HEK293 (cell line): ENCODE data around the gene STAMBP.

Experiments
- CTCF ChIA-PET: fragments of 350-600 bp; formaldehyde crosslinking; extraction: SDS; loops from one replicate; lab custom pipeline; 2021; ENCODE audit warnings: antibody characterized with exemption; lab: Yijun Ruan, JAX
- POLR2A ChIA-PET: fragments of 300-600 bp; formaldehyde crosslinking; extraction: SDS; loops from one replicate; lab custom pipeline; 2020; ENCODE audit warnings: antibody characterized with exemption, inconsistent platforms; lab: Yijun Ruan, JAX
- H3K27ac ChIP-seq: fragments of 200-500 bp; sonication (Bioruptor generic); 2 replicates; pipeline ENCODE4 v1.5.1; 2014; ENCODE audit warnings: low read depth, low read length, control low read depth, inconsistent platforms; ENCODE audit errors: extremely low read depth
- H3K36me3 ChIP-seq, 2 experiments: fragments of 200-500 bp in 1 of 2; sonication (Bioruptor generic) in 1 of 2; 1 replicate in 1 of 2; 2 replicates in 1 of 2; pipeline ENCODE4 v1.5.1; 2014 to 2017; ENCODE audit warnings: inconsistent platforms in 2 of 2, low read length in 2 of 2; ENCODE audit not compliant: control insufficient read depth in 2 of 2, insufficient read depth in 1 of 2
- H3K4me1 ChIP-seq: fragments of 200-500 bp; sonication (Bioruptor generic); 2 replicates; pipeline ENCODE4 v1.5.1; 2014; ENCODE audit warnings: mild to moderate bottlenecking, low read length, inconsistent platforms; ENCODE audit not compliant: control insufficient read depth, insufficient read depth
- H3K4me3 ChIP-seq: 2 replicates; pipeline ENCODE4 v1.5.1; 2011; ENCODE audit warnings: low read depth, mild to moderate bottlenecking, control low read depth, low read length, moderate library complexity
- H3K9me3 ChIP-seq: fragments of 200-500 bp; sonication (Bioruptor generic); 2 replicates; pipeline ENCODE4 v1.5.1; 2014; ENCODE audit warnings: low read depth, low read length, inconsistent platforms; ENCODE audit not compliant: control insufficient read depth, insufficient read depth
- BCL6B ChIP-seq: fragments of 450-650 bp; formaldehyde crosslinking; IDR thresholded peaks from 2 replicates; pipeline ENCODE4 v1.5.1; 2017; ENCODE audit warnings: missing biosample characterization, missing genetic modification characterization
- GLIS1 ChIP-seq: fragments of 450-650 bp; formaldehyde crosslinking; IDR thresholded peaks from 2 replicates; pipeline ENCODE4 v1.5.1; 2016; ENCODE audit warnings: missing biosample characterization, missing genetic modification characterization
- KLF10 ChIP-seq: fragments of 450-650 bp; IDR thresholded peaks from 2 replicates; pipeline ENCODE4 v1.5.1; 2018; ENCODE audit warnings: missing biosample characterization, mild to moderate bottlenecking, missing genetic modification characterization
- PRDM1 ChIP-seq: fragments of 450-650 bp; formaldehyde crosslinking; IDR thresholded peaks from 2 replicates; pipeline ENCODE4; 2016; ENCODE audit warnings: missing biosample characterization, missing genetic modification characterization
- SCRT1 ChIP-seq: fragments of 450-650 bp; formaldehyde crosslinking; IDR thresholded peaks from 2 replicates; pipeline ENCODE4 v1.5.1; 2016; ENCODE audit warnings: missing biosample characterization, missing genetic modification characterization, borderline replicate concordance
- SP2 ChIP-seq: fragments of 450-650 bp; formaldehyde crosslinking; IDR thresholded peaks from 2 replicates; pipeline ENCODE4 v1.5.1; 2016; ENCODE audit warnings: missing biosample characterization, missing genetic modification characterization
- TSHZ1 ChIP-seq: fragments of 450-650 bp; formaldehyde crosslinking; IDR thresholded peaks from 2 replicates; pipeline ENCODE4 v1.5.1; 2016; ENCODE audit warnings: missing biosample characterization, missing genetic modification characterization, borderline replicate concordance
- YY1 ChIP-seq: fragments of 450-650 bp; formaldehyde crosslinking; IDR thresholded peaks from 2 replicates; pipeline ENCODE4 v1.5.1; 2018; ENCODE audit warnings: missing biosample characterization, missing genetic modification characterization
- ZBTB48 ChIP-seq: fragments of 450-650 bp; formaldehyde crosslinking; IDR thresholded peaks from 2 replicates; pipeline ENCODE4 v1.5.1; 2016; ENCODE audit warnings: missing biosample characterization, missing genetic modification characterization
- ZFP3 ChIP-seq: fragments of 450-650 bp; formaldehyde crosslinking; IDR thresholded peaks from 2 replicates; pipeline ENCODE4 v1.5.1; 2016; ENCODE audit warnings: low read depth, missing biosample characterization, missing genetic modification characterization
- ZIC2 ChIP-seq: fragments of 450-650 bp; formaldehyde crosslinking; IDR thresholded peaks from 2 replicates; pipeline ENCODE4 v1.5.1; 2016; ENCODE audit warnings: missing biosample characterization, missing genetic modification characterization
- ZNF140 ChIP-seq: fragments of 450-650 bp; formaldehyde crosslinking; IDR thresholded peaks from 2 replicates; pipeline ENCODE4 v1.5.1; 2016; ENCODE audit warnings: missing biosample characterization, missing genetic modification characterization
- ZNF175 ChIP-seq: fragments of 450-650 bp; formaldehyde crosslinking; IDR thresholded peaks from 2 replicates; pipeline ENCODE4 v1.5.1; 2016; ENCODE audit warnings: missing biosample characterization, missing genetic modification characterization
- ZNF24 ChIP-seq: fragments of 450-650 bp; formaldehyde crosslinking; IDR thresholded peaks from 2 replicates; pipeline ENCODE4 v1.5.1; 2016; ENCODE audit warnings: missing biosample characterization, missing genetic modification characterization
- ZNF292 ChIP-seq: fragments of 450-650 bp; formaldehyde crosslinking; IDR thresholded peaks from 2 replicates; pipeline ENCODE4 v1.5.1; 2016; ENCODE audit warnings: low read depth, missing biosample characterization, missing genetic modification characterization, borderline replicate concordance
- ZNF433 ChIP-seq: fragments of 450-650 bp; formaldehyde crosslinking; IDR thresholded peaks from 2 replicates; pipeline ENCODE4 v1.5.1; 2016; ENCODE audit warnings: missing biosample characterization, missing genetic modification characterization, low read depth
- ZNF449 ChIP-seq: fragments of 450-650 bp; formaldehyde crosslinking; IDR thresholded peaks from 2 replicates; pipeline ENCODE4 v1.5.1; 2017; ENCODE audit warnings: missing biosample characterization, mild to moderate bottlenecking, missing genetic modification characterization, moderate library complexity
- ZNF654 ChIP-seq: fragments of 450-650 bp; formaldehyde crosslinking; IDR thresholded peaks from 2 replicates; pipeline ENCODE4 v1.5.1; 2016; ENCODE audit warnings: low read depth, missing biosample characterization, missing genetic modification characterization
- ZNF664 ChIP-seq: fragments of 450-650 bp; formaldehyde crosslinking; IDR thresholded peaks from 2 replicates; pipeline ENCODE4 v1.5.1; 2016; ENCODE audit warnings: missing biosample characterization, missing genetic modification characterization
- ZNF768 ChIP-seq: fragments of 450-650 bp; formaldehyde crosslinking; IDR thresholded peaks from 2 replicates; pipeline ENCODE4 v1.5.1; 2018; ENCODE audit warnings: missing biosample characterization, mild to moderate bottlenecking, missing genetic modification characterization
- ZNF792 ChIP-seq: fragments of 450-650 bp; formaldehyde crosslinking; IDR thresholded peaks from 2 replicates; pipeline ENCODE4 v1.5.1; 2016; ENCODE audit warnings: missing biosample characterization, missing genetic modification characterization
- ZNF830 ChIP-seq: fragments of 450-650 bp; IDR thresholded peaks from 2 replicates; pipeline ENCODE4 v1.5.0; 2018; ENCODE audit warnings: missing biosample characterization, missing genetic modification characterization, low read depth, mild to moderate bottlenecking, moderate library complexity
- ZNF843 ChIP-seq: fragments of 450-650 bp; formaldehyde crosslinking; IDR thresholded peaks from 2 replicates; pipeline ENCODE4 v1.5.1; 2016; ENCODE audit warnings: missing biosample characterization, missing genetic modification characterization
- TF ChIP-seq, protein P1 (sequence below): fragments of 450-650 bp; formaldehyde crosslinking; IDR thresholded peaks from 2 replicates; pipeline ENCODE4 v1.5.1; 2016; ENCODE audit warnings: missing biosample characterization, missing genetic modification characterization

Gene STAMBP

GRCh38 chr2:73904952-73905351 lies 76.2 kb downstream of the STAMBP start:
- CTCF ChIA-PET = interaction anchor here (0.7 kb wide), 1 partner anchor 8 kb away, joined by 3 read pairs; no protein-coding TSS in a partner anchor
- no peak overlapping the region for H3K4me3 ChIP-seq
- H3K36me3 ChIP-seq = no peaks in the 10 kb centered on the region
- no peak for TF ChIP-seq ZNF433 (tag by site-specific recombination)
- TF ChIP-seq ZNF768 (tag by site-specific recombination) = no peak
- no peak for TF ChIP-seq ZNF654 (tag by site-specific recombination)
- no peak for TF ChIP-seq ZNF175 (tag by site-specific recombination)
- no peak for TF ChIP-seq KLF10
- TF ChIP-seq BCL6B (tag by site-specific recombination) = no peak
- no peak for TF ChIP-seq ZFP3
- TF ChIP-seq SCRT1 (tag by site-specific recombination) = no peak
- TF ChIP-seq ZNF830 (tag by site-specific recombination) = no peak
- TF ChIP-seq ZNF792 (tag by site-specific recombination) = no peak
- TF ChIP-seq TSHZ1 (tag by site-specific recombination) = no peak
- TF ChIP-seq, all 188 proteins: peak for 0
- Histone ChIP-seq H3K9me3 (no peaks in the 10 kb centered on the region), H3K4me1 (peaks cover 9% of the 10 kb centered on the region), H3K27ac (no peak overlapping the region)
- POLR2A ChIA-PET = no interaction called here

DNA sequence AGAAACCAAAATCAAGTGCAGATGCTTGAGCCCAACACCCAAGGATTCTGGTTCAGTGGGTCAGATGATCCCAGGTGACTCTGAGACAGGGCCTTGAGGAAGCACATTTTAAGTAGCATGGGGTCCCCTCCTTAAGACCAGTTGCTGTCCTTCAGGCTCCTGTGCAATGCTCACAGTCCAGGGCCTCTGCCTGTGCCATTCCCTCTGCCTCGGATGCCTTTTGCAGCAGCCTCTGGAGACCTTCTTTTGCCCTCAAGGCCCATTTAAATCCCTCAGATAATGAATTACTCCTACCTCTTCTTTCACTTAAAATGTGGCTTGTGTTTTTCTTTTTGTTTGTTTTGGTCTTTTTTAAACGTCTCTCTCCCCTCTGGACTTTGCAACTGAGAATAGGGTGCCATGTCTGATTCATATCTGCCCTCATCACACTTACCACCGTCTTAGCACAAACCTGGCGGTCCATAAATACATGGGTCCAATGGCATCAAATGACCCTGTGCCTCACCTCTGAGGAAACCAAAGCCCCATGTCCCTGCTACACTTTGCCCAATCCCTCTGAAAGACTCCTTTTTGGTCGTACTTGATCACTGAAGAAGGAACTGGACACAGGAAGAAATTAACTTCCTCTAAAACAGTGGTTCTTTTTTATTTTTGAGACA lies 78.2 kb downstream of the STAMBP start:
- no peaks in the 10 kb centered on the region for H3K9me3 ChIP-seq
- ChIA-PET CTCF (interaction anchor here (1.2 kb wide), 1 partner anchor 174 kb away, joined by 4 read pairs; no protein-coding TSS in a partner anchor), POLR2A (no interaction called here)
- no peaks in the 10 kb centered on the region for H3K36me3 ChIP-seq
- TF ChIP-seq YY1 (tag by site-specific recombination) (no peak), ZNF843 (tag by site-specific recombination) (no peak), ZFP3 (no peak), ZNF292 (tag by site-specific recombination) (no peak), PRDM1 (tag by site-specific recombination) (no peak)
- H3K27ac ChIP-seq = 0 out of 2 replicates have a peak overlapping the region, but pooled peaks have one; percentile 7
- H3K4me3 ChIP-seq = no peak overlapping the region
- peaks cover 9% of the 10 kb centered on the region for H3K4me1 ChIP-seq

- ChIA-PET POLR2A (no interaction called here), CTCF (interaction anchor here (0.7 to 1.2 kb wide), 9 partner anchors 13 to 427 kb away, joined by 3 to 5 read pairs (median 4); no protein-coding TSS in a partner anchor)
- no peaks in the 10 kb centered on the region for H3K36me3 ChIP-seq
- H3K4me1 ChIP-seq = peaks cover 9% of the 10 kb centered on the region
- H3K9me3 ChIP-seq = no peaks in the 10 kb centered on the region
- no peak overlapping the region for H3K4me3 ChIP-seq
- 0 out of 2 replicates have a peak overlapping the region, but pooled peaks have one; percentile 8 for H3K27ac ChIP-seq
- TF ChIP-seq ZIC2 (tag by site-specific recombination) = peak; percentile 92
- TF ChIP-seq ZNF24 = peak; percentile 34; the same call in 1 of the 2 replicates
- TF ChIP-seq SP2 (tag by site-specific recombination) = peak; percentile 12; the same call in 1 of the 2 replicates
- TF ChIP-seq GLIS1 (tag by site-specific recombination) = peak; percentile 97
- 0 out of 2 replicates have a peak, but pooled peaks have one; percentile 22 for TF ChIP-seq ZBTB48
- peak; percentile 46; the same call in 1 of the 2 replicates for TF ChIP-seq ZNF449
- TF ChIP-seq, protein P1, sequence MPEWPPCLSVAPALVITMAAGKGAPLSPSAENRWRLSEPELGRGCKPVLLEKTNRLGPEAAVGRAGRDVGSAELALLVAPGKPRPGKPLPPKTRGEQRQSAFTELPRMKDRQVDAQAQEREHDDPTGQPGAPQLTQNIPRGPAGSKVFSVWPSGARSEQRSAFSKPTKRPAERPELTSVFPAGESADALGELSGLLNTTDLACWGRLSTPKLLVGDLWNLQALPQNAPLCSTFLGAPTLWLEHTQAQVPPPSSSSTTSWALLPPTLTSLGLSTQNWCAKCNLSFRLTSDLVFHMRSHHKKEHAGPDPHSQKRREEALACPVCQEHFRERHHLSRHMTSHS (tag by site-specific recombination) = no peak
- TF ChIP-seq ZNF664 (tag by site-specific recombination) = peak; percentile 29; the same call in 1 of the 2 replicates
- TF ChIP-seq ZNF140 (tag by site-specific recombination) = 0 out of 2 replicates have a peak, but pooled peaks have one; percentile 15
Measured at GRCh38 chr2:73907840-73908452, 79.2 kb downstream of the STAMBP start.
